Measurements from ENCODE around the gene NCDN.
"Not testable (repeated sequence)": the region's sequence is repeated elsewhere in the genome, so short reads cannot be mapped to it uniquely, and the experiment has no call there.

Gene NCDN

DNA sequence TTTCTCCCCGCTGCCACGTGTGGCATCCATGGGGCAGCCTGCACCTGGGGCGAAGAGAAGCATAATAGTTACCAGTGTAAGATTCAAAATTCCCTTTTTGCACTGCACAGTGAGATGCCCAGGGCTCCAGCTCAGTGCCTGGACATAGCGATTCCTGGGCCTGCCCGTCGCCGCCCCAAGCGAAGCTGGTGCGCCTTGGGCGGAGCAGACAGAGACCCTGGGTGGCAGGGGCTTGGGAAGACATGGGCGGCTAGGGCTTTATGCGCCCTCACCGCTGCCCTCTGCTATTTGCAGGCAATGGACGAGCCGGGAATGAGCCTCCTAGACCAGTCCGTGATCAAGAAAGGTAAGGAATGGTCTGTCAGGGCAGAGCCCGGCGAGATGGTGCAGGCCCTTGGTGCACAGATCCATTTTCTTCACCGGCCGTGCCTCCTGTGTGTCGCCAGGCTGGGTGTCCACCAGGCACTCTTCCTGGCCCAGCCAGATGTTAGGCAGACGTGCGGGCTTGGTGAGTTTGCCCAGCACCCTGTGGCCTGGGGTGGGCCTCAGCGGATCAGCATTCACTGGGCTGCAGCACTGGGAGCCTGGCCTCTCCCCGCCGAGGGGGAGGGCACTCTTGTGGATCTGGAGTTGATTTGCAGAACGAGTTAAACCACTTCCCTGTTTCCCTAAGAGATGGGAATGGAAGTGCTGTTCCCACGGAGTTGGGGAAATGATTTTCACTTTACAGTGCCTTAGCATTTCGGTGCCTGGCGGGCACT is 17.2 kb downstream of the NCDN start:
- DNase-seq (ENCODE audit: low read depth) = peak; percentile 78
- H3K4me3 ChIP-seq (ENCODE audit: low read depth, low read length) = peak overlapping the region; percentile 32; the same call in 1 of the 2 replicates
- TF ChIP-seq, protein P1, sequence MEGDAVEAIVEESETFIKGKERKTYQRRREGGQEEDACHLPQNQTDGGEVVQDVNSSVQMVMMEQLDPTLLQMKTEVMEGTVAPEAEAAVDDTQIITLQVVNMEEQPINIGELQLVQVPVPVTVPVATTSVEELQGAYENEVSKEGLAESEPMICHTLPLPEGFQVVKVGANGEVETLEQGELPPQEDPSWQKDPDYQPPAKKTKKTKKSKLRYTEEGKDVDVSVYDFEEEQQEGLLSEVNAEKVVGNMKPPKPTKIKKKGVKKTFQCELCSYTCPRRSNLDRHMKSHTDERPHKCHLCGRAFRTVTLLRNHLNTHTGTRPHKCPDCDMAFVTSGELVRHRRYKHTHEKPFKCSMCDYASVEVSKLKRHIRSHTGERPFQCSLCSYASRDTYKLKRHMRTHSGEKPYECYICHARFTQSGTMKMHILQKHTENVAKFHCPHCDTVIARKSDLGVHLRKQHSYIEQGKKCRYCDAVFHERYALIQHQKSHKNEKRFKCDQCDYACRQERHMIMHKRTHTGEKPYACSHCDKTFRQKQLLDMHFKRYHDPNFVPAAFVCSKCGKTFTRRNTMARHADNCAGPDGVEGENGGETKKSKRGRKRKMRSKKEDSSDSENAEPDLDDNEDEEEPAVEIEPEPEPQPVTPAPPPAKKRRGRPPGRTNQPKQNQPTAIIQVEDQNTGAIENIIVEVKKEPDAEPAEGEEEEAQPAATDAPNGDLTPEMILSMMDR (IDR thresholded peaks at IDR 0.05; ENCODE audit: control insufficient read depth, extremely low read depth, insufficient read depth) = no peak

DNA sequence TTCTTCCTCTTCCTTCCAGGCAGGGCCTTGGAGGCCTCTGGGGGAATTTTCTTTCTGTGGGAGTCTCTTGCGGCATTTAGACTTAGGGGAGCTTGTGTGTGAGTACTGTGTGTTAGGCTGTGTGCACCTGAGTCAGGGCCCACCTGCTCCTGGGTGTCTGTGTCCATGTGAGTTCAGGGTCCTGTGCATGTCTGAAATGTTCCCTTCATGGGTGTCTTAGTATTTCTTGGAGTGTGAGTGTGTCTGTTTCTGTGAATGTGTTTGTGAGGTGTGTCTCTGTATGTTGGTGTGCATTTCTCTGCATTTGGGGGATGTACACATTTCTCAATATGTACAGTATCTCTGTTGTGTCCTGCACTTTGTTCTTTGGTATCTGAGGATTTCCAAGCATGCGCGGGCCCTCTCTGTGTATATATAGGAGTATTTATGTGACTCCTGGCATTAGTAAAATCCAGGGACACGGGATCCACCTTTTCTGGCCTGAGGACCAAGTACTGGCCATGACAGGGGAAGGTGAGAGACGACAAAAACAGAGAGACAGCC is 17.9 kb downstream of the NCDN start:
- peak overlapping the region; percentile 32; the same call in 1 of the 2 replicates for H3K4me3 ChIP-seq (ENCODE audit: low read depth, low read length)
- TF ChIP-seq, protein P1 (IDR thresholded peaks at IDR 0.05; ENCODE audit: control insufficient read depth, extremely low read depth, insufficient read depth) = no peak
- no peak for DNase-seq (ENCODE audit: low read depth)

GRCh38 chr1:35576061-35576765 is 18.6 kb downstream of the NCDN start:
- DNase-seq (ENCODE audit: low read depth) = no peak
- H3K4me3 ChIP-seq (ENCODE audit: low read depth, low read length) = no peak overlapping the region
- TF ChIP-seq, protein P1 (IDR thresholded peaks at IDR 0.05; ENCODE audit: control insufficient read depth, extremely low read depth, insufficient read depth) = no peak

- H3K4me3 ChIP-seq (ENCODE audit: low read depth, low read length); DNase-seq (ENCODE audit: low read depth): not testable (repeated sequence)
These were observed 19.1 kb downstream of the NCDN start for GRCh38 chr1:35576766-35577070.

DNA sequence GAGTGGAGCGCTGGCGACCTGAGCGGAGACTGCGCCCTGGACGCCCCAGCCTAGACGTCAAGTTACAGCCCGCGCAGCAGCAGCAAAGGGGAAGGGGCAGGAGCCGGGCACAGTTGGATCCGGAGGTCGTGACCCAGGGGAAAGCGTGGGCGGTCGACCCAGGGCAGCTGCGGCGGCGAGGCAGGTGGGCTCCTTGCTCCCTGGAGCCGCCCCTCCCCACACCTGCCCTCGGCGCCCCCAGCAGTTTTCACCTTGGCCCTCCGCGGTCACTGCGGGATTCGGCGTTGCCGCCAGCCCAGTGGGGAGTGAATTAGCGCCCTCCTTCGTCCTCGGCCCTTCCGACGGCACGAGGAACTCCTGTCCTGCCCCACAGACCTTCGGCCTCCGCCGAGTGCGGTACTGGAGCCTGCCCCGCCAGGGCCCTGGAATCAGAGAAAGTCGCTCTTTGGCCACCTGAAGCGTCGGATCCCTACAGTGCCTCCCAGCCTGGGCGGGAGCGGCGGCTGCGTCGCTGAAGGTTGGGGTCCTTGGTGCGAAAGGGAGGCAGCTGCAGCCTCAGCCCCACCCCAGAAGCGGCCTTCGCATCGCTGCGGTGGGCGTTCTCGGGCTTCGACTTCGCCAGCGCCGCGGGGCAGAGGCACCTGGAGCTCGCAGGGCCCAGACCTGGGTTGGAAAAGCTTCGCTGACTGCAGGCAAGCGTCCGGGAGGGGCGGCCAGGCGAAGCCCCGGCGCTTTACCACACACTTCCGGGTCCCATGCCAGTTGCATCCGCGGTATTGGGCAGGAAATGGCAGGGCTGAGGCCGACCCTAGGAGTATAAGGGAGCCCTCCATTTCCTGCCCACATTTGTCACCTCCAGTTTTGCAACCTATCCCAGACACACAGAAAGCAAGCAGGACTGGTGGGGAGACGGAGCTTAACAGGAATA is 19.7 kb downstream of the NCDN start:
- TF ChIP-seq, protein P1 (IDR thresholded peaks at IDR 0.05; ENCODE audit: control insufficient read depth, extremely low read depth, insufficient read depth) = no peak
- no peak for DNase-seq (ENCODE audit: low read depth)
- H3K4me3 ChIP-seq (ENCODE audit: low read depth, low read length) = no peak overlapping the region

- no peak for DNase-seq (ENCODE audit: low read depth)
- H3K4me3 ChIP-seq (ENCODE audit: low read depth, low read length) = no peak overlapping the region
- TF ChIP-seq, protein P1 (IDR thresholded peaks at IDR 0.05; ENCODE audit: control insufficient read depth, extremely low read depth, insufficient read depth) = no peak
These were observed 23.4 kb downstream of the NCDN start for GRCh38 chr1:35580949-35581388.

GRCh38 chr1:35581621-35582020 is 24.0 kb downstream of the NCDN start:
- H3K4me3 ChIP-seq (ENCODE audit: low read depth, low read length); DNase-seq (ENCODE audit: low read depth): not testable (repeated sequence)

All from LNCaP clone FGC (cell line).